HepG2 (cell line): Measurements from ENCODE around the gene RPL32. TPM values are rescaled to one million over a fixed set of nuclear protein-coding genes. Genes with fewer than 3 reads are reported as not detected.

Source experiments
- ATAC-seq: fragments of 200-7000 bp; cut with Tn5 transposase; 3 replicates; pipeline ENCODE4 v1.9.1; 2020; ENCODE audit warnings: mild to moderate bottlenecking, moderate library complexity
- BruUV-seq: library from RNA; stranded (reverse); fragments of 400-500 nt; replicated peaks from 2 replicates; lab custom pipeline; 2021; lab: Mats Ljungman, UMichigan
- CTCF ChIA-PET: fragments of 300-600 bp; formaldehyde crosslinking; extraction: SDS; loops from one replicate; lab custom pipeline; 2021; ENCODE audit warnings: low total read pairs, inconsistent platforms, low intra/inter-chr PET ratio; lab: Yijun Ruan, JAX
- POLR2A ChIA-PET: fragments of 350-600 bp; sonication (Branson Sonifier 250); formaldehyde crosslinking; loops from one replicate; lab custom pipeline; 2020; ENCODE audit warnings: antibody characterized with exemption, inconsistent platforms; lab: Yijun Ruan, JAX
- DNase-seq: peaks from one replicate; pipeline ENCODE4 v3.0.0-alpha.2; 2015; ENCODE audit warnings: low spot score
- FAIRE-seq: peaks from 3 replicates; lab custom pipeline; 2011; peaks lifted over from hg19 to GRCh38; lab: Jason Lieb, UNC
- H2AFZ ChIP-seq: one replicate; pipeline ENCODE4 v1.6.1; 2011; ENCODE audit warnings: low read length, inconsistent platforms
- H3K27ac ChIP-seq: fragments of 300-600 bp; 3 replicates; pipeline ENCODE4 v1.8.0; 2011; ENCODE audit warnings: mixed run types, mild to moderate bottlenecking, mixed read lengths, low read length, inconsistent platforms; ENCODE audit not compliant: insufficient read depth; ENCODE audit errors: extremely low read length
- H3K27me3 ChIP-seq, 2 experiments: fragments of 200-600 bp in 1 of 2; 2 replicates in 1 of 2; 3 replicates in 1 of 2; pipeline versions ENCODE4 v1.6.0 to v1.8.0; 2011; ENCODE audit warnings: low read length in 2 of 2, mild to moderate bottlenecking in 2 of 2, moderate library complexity in 2 of 2, inconsistent platforms in 1 of 2; ENCODE audit not compliant: insufficient read depth in 2 of 2, control insufficient read depth in 1 of 2
- H3K36me3 ChIP-seq, 2 experiments: fragments of 200-600 bp in 1 of 2; replicated peaks in 1 of 2; 2 replicates in 1 of 2; 3 replicates in 1 of 2; pipeline versions ENCODE4 v1.5.1 to v1.8.0; 2011; ENCODE audit warnings: low read length in 2 of 2, inconsistent platforms in 1 of 2; ENCODE audit not compliant: insufficient read depth in 2 of 2, control insufficient read depth in 1 of 2
- H3K4me1 ChIP-seq: 2 replicates; pipeline ENCODE4 v1.5.1; 2012; ENCODE audit warnings: low read length, inconsistent platforms; ENCODE audit not compliant: insufficient read depth
- H3K4me2 ChIP-seq: 2 replicates; pipeline ENCODE4 v1.6.0; 2011; ENCODE audit warnings: low read depth, low read length, inconsistent platforms
- H3K4me3 ChIP-seq, 3 experiments: fragments of 200-600 bp in 1 of 3; sonication (generic), shearing (Covaris generic) in 1 of 3; replicated peaks in 1 of 3; 2 replicates each; pipeline ENCODE4 v1.5.1; 2011 to 2016; ENCODE audit warnings: low read length in 3 of 3, inconsistent platforms in 2 of 3, low read depth in 2 of 3, mild to moderate bottlenecking in 2 of 3, control low read depth in 1 of 3, mixed read lengths in 1 of 3; ENCODE audit not compliant: insufficient read depth in 1 of 3
- H3K79me2 ChIP-seq: one replicate; pipeline ENCODE4 v1.6.1; 2011; ENCODE audit warnings: low read length, inconsistent platforms; ENCODE audit not compliant: insufficient read depth
- H3K9ac ChIP-seq: 2 replicates; pipeline ENCODE4 v1.6.0; 2011; ENCODE audit warnings: mild to moderate bottlenecking, low read depth, low read length, inconsistent platforms; ENCODE audit not compliant: insufficient read depth
- H3K9me3 ChIP-seq: 2 replicates; pipeline ENCODE4 v1.5.1; 2012; ENCODE audit warnings: mild to moderate bottlenecking, low read length
- H4K20me1 ChIP-seq: 2 replicates; pipeline ENCODE4 v1.6.0; 2011; ENCODE audit warnings: inconsistent platforms, mild to moderate bottlenecking, low read length, moderate library complexity; ENCODE audit not compliant: insufficient read depth
- GPN1 ChIP-seq: sonication (generic); formaldehyde crosslinking; IDR thresholded peaks from 2 replicates; pipeline ENCODE4 v1.5.1; 2020; ENCODE audit warnings: missing genetic modification reagents, borderline replicate concordance
- LCORL ChIP-seq, 2 experiments: fragments of 450-650 bp in 1 of 2; sonication (generic) in 1 of 2; formaldehyde crosslinking in 1 of 2; IDR thresholded peaks; 2 replicates each; pipeline versions ENCODE4 v1.5.0 to v1.6.1; 2017 to 2020; ENCODE audit warnings: antibody characterized with exemption in 1 of 2, missing genetic modification reagents in 1 of 2
- SP2 ChIP-seq: sonication (generic); formaldehyde crosslinking; IDR thresholded peaks from 2 replicates; pipeline ENCODE4 v1.5.1; 2020; ENCODE audit warnings: mild to moderate bottlenecking, missing genetic modification reagents
- TCF12 ChIP-seq, 2 experiments: fragments of 450-650 bp in 1 of 2; sonication (generic) in 1 of 2; formaldehyde crosslinking in 1 of 2; IDR thresholded peaks; 2 replicates each; pipeline versions ENCODE4 v1.6.1 to v1.8.0; 2017 to 2022; ENCODE audit warnings: antibody characterized with exemption in 1 of 2, mild to moderate bottlenecking in 1 of 2, missing genetic modification reagents in 1 of 2, moderate library complexity in 1 of 2
- ZMYM3 ChIP-seq: sonication (generic); formaldehyde crosslinking; IDR thresholded peaks from 2 replicates; pipeline ENCODE4 v1.5.1; 2020; ENCODE audit warnings: mild to moderate bottlenecking, missing genetic modification reagents
- ZNF484 ChIP-seq: sonication (generic); formaldehyde crosslinking; IDR thresholded peaks from 2 replicates; pipeline ENCODE4 v1.5.1; 2020; ENCODE audit warnings: mild to moderate bottlenecking, low read depth, missing genetic modification reagents, borderline replicate concordance
- ZNF512 ChIP-seq: sonication (generic); formaldehyde crosslinking; IDR thresholded peaks from 2 replicates; pipeline ENCODE4 v1.4.0; 2020; ENCODE audit warnings: mild to moderate bottlenecking, missing genetic modification reagents
- WGBS: methylation state at CpG from one replicate; pipeline ENCODE4 v1.1.6; 2017; ENCODE audit warnings: low lambda C conversion rate; 5-methylcytosine and 5-hydroxymethylcytosine counted together
- in situ Hi-C: cut with HindIII; loops from 2 replicates; pipeline ENCODE4 v1.10.0; 2017; ENCODE audit warnings: low pct_unique_long_range_greater_than_20kb; ENCODE audit not compliant: extremely low pct_ligation_motif_present
- intact Hi-C: fragments of 100-400 bp; cut with micrococcal nuclease; formaldehyde crosslinking; loops from one replicate; pipeline ENCODE4 v1.10.0; 2022; ENCODE audit not compliant: unreplicated experiment
- polyA plus RNA-seq, 8 experiments: library from polyadenylated mRNA; depleted of rRNA in 3 of 8; stranded (reverse) in 7 of 8; unstranded in 1 of 8; fragments of >200 nt; fragmentation: Illumina TruSeq in 4 of 8; extraction: Trizol in 4 of 8; gene quantifications; 2 replicates each; pipeline versions ENCODE4 v1.2.1 to v1.2.3, GENCODE V29; 2011 to 2016; ENCODE audit warnings: low read depth in 4 of 8, missing spikeins in 1 of 8, mixed read lengths in 1 of 8; ENCODE audit not compliant: insufficient read depth in 1 of 8
- total RNA-seq, 5 experiments: library from RNA; depleted of rRNA; stranded (reverse); fragments of >200 nt; fragmentation: Illumina TruSeq; extraction: Trizol; gene quantifications; 2 replicates each; pipeline ENCODE4 v1.2.3, GENCODE V29; 2016; ENCODE audit warnings: low read depth in 1 of 5
- TF ChIP-seq, protein P1 (sequence below): sonication (generic); formaldehyde crosslinking; IDR thresholded peaks from 2 replicates; pipeline ENCODE4 v1.5.0; 2020; ENCODE audit warnings: missing genetic modification reagents, mild to moderate bottlenecking, borderline replicate concordance

The RPL32 gene
- total and polyA plus RNA-seq, 2 of the 13 experiments (the other 11 are each of a cell fraction or from before 2014, with no cell fraction given): 1,781 to 2,401 TPM

DNA sequence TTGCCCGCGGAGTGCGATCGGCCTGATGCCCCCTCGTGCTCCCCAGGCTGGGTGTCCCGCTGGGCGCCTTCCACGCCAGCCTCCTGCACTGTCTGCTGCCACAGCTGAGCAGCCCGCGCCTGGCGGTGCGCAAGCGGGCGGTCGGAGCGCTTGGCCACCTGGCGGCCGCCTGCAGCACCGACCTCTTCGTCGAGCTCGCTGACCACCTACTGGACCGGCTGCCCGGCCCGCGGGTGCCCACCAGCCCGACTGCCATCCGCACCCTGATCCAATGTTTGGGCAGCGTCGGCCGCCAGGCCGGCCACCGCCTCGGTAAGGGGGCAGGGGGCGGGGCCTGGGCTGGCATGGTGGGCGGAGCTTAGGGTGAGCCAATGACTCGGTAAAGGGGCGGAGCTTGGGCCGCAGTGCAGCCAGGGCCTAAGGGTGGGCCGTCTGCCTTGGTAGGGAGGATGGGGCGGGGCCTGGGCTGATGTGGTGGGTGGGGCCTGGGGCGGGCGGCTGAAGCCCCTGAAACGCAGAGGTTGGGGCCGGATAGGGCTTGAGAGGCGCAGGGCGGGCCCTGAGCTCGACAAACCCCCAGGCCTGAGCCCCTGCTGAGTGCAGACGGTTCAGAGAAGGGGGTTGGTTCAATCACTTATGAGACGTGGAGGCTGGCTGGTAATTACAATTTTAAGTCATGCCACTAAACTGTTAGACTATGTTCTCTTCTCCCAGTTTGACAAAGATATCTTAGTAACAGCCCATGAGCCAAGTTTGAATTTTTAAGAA is 31.2 kb downstream of the RPL32 start (continued):
- TF ChIP-seq, protein P1, sequence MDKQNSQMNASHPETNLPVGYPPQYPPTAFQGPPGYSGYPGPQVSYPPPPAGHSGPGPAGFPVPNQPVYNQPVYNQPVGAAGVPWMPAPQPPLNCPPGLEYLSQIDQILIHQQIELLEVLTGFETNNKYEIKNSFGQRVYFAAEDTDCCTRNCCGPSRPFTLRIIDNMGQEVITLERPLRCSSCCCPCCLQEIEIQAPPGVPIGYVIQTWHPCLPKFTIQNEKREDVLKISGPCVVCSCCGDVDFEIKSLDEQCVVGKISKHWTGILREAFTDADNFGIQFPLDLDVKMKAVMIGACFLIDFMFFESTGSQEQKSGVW (CRISPR knock-in tag): no peak
- TF ChIP-seq ZNF512 (CRISPR knock-in tag) (no peak), GPN1 (CRISPR knock-in tag) (no peak)

- Histone ChIP-seq H2AFZ (peak overlapping the region; percentile 40), H4K20me1 (no peaks in the 10 kb centered on the region), H3K4me2 (peak overlapping the region; percentile 78), H3K27ac (no peak overlapping the region), H3K9me3 (no peaks in the 10 kb centered on the region), H3K36me3 (no peaks in the 10 kb centered on the region), H3K9ac (peak overlapping the region; percentile 58; the same call in 1 of the 2 replicates), H3K4me3 (peak overlapping the region; percentile 54 to 76 (median 65); a peak in 4 of 6 replicates), H3K79me2 (no peaks in the 10 kb centered on the region), H3K27me3 (peaks cover 1 to 48% of the 10 kb centered on the region in 2 experiments; a peak in 3 of 5 replicates), H3K4me1 (peaks cover 29% of the 10 kb centered on the region)
- in situ Hi-C loops: no loop called here
- FAIRE-seq: no peak
- POLR2A ChIA-PET: interaction anchor here (1.3 kb wide), 1 partner anchor 28 kb away, joined by 5 read pairs; no protein-coding TSS in a partner anchor
- intact Hi-C loops: no loop called here
- no peak for DNase-seq
- TF ChIP-seq ZMYM3 (CRISPR knock-in tag) (peak; percentile 32; the same call in 1 of the 2 replicates), LCORL (IDR thresholded peaks at IDR 0.05) (no peak), LCORL (CRISPR knock-in tag; IDR thresholded peaks at IDR 0.05) (0 out of 2 replicates have a peak, but pooled peaks have one; percentile 3), ZNF484 (no peak), SP2 (CRISPR knock-in tag) (no peak), TCF12 (IDR thresholded peaks at IDR 0.05) (no peak), TCF12 (CRISPR knock-in tag; IDR thresholded peaks at IDR 0.05) (no peak)
- ATAC-seq: peak; percentile 3; the same call in 2 of the 3 replicates
- CTCF ChIA-PET: no interaction called here
- BruUV-seq: no TSS peak
- WGBS: 38% methylated on average over 5 of the region's 5 CpGs
Observed at GRCh38 chr3:12809435-12809834, 31.9 kb downstream of the RPL32 start.
